Stimulated activated CD4-positive, alpha-beta T cell treated with anti-CD3 and anti-CD28 coated beads, Interleukin-4, amount 100 ng/mL, for 1 hour (primary cell): ENCODE results near the gene CXorf65.

Experiments
- DNase-seq: peaks from one replicate; pipeline ENCODE4 v3.0.0-alpha.2; 2020

CXorf65 gene

GRCh38 chrX:71106427-71106826 lies at the start of gene CXorf65:
CXorf65 (minus strand) TSS chrX:71106740; CDS start chrX:71106556, 184 bp downstream.
- DNase-seq: no peak

- no peak for DNase-seq
These were observed 48.1 kb upstream of the CXorf65 start for GRCh38 chrX:71154641-71155040.

GRCh38 chrX:71154196-71154595 lies 47.7 kb upstream of the CXorf65 start:
- DNase-seq: no peak

GRCh38 chrX:71151366-71151765 lies 44.8 kb upstream of the CXorf65 start:
- no peak for DNase-seq

- DNase-seq: no peak
These were observed 41.7 kb upstream of the CXorf65 start for GRCh38 chrX:71148278-71148663.

GRCh38 chrX:71147496-71148277 lies 41.1 kb upstream of the CXorf65 start:
- DNase-seq: no peak

- no peak for DNase-seq
These were observed 38.1 kb upstream of the CXorf65 start, which contains the start of gene NLGN3 for GRCh38 chrX:71144651-71145050. NLGN3 (plus strand) TSS chrX:71144841; CDS start chrX:71147750, 2,909 bp downstream.

GRCh38 chrX:71143508-71143907 lies 37.0 kb upstream of the CXorf65 start:
- DNase-seq: no peak

- DNase-seq: no peak
These were observed 33.9 kb upstream of the CXorf65 start for GRCh38 chrX:71140440-71140839.

- DNase-seq: no peak
These were observed 25.0 kb upstream of the CXorf65 start for GRCh38 chrX:71131510-71131909.

- DNase-seq: peak; percentile 74
These were observed 22.6 kb upstream of the CXorf65 start for GRCh38 chrX:71128915-71129765.

GRCh38 chrX:71128166-71128833 lies 21.8 kb upstream of the CXorf65 start:
- no peak for DNase-seq

- DNase-seq: no peak
These were observed 12.5 kb upstream of the CXorf65 start for GRCh38 chrX:71118985-71119535.

- peak; percentile 83 for DNase-seq
These were observed 11.8 kb upstream of the CXorf65 start, which contains the start of gene MED12 for GRCh38 chrX:71118032-71118984. MED12 (plus strand) TSS chrX:71118596; CDS start chrX:71118755, 159 bp downstream.

GRCh38 chrX:71117358-71117757 lies 10.8 kb upstream of the CXorf65 start:
- DNase-seq: no peak

- no peak for DNase-seq
These were observed 5.4 kb upstream of the CXorf65 start for GRCh38 chrX:71111921-71112431.

GRCh38 chrX:71111141-71111843 lies 4.8 kb upstream of the CXorf65 start, which contains the start of gene IL2RG:
IL2RG (minus strand) TSS chrX:71111577; CDS start chrX:71111539, 38 bp downstream.
- peak; percentile 54 for DNase-seq

GRCh38 chrX:71109051-71109450 lies 2.5 kb upstream of the CXorf65 start:
- no peak for DNase-seq

- DNase-seq: peak; percentile 21
These were observed 1.3 kb upstream of the CXorf65 start for GRCh38 chrX:71107762-71108360.

- no peak for DNase-seq
These were observed 705 bp upstream of the CXorf65 start for GRCh38 chrX:71107245-71107644.
